IPS-NIHi7 (cell line): ENCODE data around the gene RCSD1.

ENCODE experiments used
- DNase-seq: peaks from one replicate; pipeline ENCODE4 v3.0.0; 2012; ENCODE audit warnings: mixed read lengths; ENCODE audit errors: extremely low spot score

Gene RCSD1

DNA sequence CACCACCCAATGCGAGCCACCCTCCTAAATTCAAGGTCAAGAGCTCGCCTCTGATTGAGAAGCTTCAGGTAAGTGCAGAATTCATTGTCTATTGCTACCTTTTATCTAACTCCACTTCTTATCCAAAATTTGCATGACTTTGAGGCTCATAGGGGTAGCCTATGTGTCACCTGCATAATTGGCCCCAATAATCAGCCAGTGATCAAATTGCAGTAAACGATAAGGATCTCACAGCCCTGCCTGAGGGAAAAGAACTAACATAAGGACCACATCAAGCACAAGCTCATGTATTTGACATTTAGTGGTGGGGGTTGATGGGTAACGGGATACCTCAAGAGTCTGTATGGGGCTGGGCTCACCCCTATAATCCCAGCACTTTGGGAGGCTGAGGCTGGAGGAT is 60.0 kb downstream of the RCSD1 start:
- DNase-seq, result no peak

DNA sequence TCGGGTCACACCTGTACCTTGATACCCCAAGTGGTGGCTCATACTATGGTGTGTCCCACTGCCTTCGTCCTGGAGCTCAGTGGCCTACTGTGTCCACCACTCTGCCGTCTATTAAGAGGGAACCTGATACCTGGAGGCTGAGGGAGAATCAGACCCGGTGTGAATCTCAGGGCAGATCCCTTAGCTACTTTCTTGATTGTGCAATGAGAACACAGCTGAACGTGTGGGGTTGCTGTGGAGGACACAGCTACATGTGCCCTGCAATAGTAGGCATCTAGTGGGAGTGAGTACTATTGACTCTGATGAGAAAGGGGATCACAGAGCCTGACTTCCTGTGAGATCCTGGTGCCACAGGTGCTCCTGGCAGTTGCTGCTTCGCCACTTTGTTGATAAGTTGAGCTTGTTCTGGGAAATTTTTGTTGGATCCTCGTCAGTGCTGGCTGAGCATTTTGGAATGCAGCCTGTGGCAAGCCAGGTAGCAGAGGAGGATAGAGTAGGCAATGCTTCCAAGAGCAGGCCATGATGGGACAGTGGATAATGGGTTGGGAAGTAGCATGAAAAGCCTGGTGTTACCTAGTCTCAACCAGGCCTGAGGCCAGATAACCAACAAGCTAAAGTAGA is 63.5 kb downstream of the RCSD1 start:
- no peak for DNase-seq

DNA sequence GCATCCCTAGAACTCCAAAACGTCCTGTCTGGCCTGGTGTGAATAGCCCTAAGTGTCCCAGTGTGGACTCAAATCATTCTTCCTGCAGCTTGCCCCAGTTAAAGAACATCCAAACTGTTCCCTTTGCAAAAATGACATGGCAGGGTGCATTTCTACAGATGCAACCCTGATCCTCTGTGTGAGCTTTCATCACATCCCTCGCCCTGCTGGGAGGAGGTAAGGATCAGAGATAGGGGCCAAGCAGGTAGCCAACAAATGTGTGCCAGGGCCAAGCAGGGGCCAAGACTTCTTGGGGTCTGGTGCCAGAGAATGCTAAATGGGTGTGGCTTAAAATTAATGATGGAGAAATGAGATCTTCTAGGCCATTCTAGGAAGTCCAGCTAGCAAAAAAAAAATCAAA is 64.7 kb downstream of the RCSD1 start:
- DNase-seq, result no peak

DNA sequence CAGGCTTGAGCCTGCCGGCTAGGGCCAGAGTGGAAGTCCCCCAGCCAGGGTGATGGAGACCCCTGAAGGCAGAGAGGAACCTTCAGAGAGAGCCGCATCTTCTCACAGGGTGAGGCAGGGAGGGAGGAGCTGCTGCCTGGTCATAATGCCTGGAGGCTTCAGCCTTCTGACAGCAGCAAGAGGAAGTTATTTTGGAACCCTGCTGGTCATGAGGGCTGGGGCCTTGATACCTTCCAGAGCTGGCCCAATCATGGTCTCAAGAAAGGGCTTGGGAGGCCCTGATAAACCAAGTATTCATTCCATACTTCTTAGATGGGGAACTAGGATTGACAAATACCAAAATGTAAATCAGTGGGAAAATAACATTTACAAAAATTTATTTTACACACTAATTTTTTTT is 65.1 kb downstream of the RCSD1 start:
- no peak for DNase-seq

DNA sequence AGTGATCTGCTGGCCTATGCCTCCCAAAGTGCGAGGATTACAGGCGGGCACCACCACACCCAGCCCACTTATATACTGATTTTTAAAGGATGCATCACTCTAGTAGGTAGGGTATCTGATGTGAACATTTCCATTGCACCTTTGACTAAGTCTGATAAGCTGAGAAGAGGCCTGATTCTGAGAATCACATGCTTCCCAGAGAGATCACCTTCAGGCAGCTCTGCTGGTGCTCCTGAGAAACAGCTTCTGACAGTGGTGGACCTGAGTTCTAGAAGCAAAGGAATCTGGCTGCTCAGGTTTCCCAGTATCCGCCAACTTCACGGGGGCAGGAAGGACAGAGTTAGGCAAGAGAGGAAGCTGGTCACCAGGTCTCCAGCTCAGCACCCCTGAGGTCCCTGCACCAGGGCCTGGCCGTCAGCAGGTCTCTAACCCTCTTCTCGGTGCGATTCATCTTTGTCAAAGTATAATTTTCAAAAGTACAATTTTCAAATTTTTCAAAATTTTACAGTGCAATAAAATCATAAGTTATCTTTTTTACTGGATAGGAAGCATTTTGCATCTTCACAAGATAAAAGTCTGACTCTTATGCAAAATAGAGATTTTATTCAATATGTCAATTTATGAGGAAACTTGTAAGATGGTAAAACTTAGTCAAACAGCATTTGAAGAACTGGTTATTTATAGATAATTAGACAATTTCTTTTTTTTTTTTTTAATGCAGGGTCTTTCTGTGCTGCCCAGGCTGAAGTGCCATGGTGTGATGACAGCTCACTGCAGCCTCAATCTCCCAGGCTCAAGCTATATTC is 65.9 kb downstream of the RCSD1 start:
- DNase-seq, result no peak

DNA sequence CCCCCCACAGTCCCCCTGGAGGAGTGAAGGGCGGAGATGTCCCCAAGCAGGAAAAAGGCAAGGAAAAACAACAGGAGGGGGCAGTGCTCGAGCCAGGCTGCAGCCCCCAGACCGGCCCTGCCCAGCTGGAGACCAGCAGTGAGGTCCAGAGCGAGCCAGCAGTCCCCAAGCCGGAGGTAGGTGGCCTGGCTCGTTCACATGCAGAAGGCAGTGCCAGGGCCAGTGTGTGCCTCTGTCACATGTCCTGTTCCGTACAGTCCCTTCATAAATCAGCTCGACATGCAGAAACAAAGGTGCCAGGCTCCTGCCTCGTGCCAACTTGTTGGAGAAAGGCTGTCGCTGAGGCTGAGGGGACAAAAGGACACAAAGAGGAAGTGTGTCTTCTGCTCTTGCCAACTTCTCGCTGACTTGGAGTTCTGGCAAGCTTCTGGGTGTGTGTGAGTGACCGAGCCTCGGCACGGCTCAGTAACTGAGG is 67.7 kb downstream of the RCSD1 start:
- DNase-seq, result no peak

DNA sequence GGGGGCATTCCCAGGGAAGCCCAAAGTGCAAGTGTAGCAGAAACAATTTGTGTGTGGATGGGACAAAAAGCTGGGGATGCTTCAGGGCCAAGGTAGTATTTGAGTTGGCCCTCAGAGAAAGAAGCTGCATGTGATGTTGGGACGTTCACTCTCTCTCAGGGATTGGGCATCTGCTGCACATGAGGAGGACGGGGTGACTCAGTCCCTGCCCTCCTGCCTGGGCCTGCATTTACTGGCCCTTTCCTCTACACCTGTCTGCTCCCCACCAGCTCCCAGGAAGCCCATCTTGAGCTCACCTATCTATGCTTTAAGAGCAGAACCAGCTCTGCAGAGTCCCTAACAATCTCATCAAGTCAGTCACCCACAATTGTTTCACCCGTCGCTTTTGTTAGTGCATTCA is 68.3 kb downstream of the RCSD1 start:
- no peak for DNase-seq

DNA sequence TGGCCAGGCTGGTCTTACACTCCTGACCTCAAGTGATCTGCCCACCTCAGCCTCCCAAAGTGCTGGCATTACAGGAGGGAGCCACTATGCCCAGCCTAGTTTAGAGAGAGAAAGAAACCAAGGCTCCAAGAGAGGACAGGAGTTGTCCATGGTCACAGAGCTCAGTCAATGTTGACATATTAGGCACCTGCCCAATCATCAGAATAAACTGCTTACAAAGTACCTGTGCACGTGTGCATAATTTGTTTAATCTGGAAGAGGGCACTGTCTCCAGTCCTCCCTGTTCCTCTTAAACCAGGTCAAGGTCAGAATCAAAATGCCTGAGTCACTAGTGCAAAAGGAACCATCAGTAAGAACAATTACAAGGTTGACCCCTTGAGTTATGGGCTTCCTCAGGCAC is 71.5 kb downstream of the RCSD1 start:
- DNase-seq, result no peak

DNA sequence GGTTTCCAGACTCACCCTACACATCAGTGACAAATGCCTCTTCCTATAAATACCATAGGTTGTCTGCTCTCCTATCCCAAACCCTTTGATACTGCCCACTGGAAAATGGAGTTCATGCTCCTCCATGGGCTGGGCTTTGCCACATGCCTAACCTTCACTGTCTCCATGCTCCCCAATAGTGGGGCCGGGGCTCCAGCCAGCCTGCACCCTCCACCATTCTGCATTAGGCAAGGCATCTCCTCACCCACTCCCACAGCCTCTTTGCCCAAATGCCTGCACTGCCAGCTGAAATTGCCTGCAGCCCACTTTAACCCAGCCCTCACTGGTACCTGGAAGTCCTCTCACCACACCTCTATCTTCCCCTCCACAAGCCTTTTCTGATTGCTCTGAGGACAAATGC is 73.5 kb downstream of the RCSD1 start:
- no peak for DNase-seq

DNA sequence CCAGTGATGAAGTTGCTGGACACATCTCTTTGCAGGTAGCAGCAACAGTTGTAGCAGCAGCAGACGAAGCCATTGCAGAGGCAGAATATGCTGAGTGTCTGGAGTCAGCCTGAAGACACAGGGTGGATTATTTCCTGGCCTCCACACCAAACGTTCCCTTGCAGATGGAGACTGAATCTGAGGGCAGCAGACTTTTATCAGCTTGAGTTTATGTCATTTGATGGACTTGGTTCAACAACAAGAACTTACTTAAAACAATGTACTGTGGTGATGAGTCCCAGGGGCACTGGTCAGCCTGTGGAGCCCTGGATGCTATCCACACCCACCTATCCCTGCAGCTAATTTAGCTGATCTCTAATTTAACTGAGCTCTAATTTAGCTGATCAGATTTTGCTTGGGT is 74.7 kb downstream of the RCSD1 start:
- no peak for DNase-seq

DNA sequence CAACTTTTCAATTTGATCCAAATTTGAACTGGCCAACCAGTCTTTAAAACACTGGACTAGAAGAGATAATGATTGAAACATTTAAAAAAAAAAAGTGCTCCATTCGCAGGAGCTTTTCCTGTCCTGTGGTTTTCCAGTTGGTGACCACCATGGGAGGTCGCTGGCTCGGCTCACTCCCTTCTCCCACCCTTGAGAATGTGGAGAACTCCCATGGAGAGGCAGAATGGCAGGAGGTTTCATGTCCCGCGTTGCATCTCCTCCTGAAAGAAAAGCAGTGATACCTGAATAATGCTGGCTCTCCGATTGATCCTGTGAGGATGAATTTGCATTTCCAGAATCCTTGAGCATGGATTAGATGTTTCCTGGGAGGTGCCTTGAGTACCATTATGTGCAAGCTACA is 75.2 kb downstream of the RCSD1 start:
- no peak for DNase-seq

DNA sequence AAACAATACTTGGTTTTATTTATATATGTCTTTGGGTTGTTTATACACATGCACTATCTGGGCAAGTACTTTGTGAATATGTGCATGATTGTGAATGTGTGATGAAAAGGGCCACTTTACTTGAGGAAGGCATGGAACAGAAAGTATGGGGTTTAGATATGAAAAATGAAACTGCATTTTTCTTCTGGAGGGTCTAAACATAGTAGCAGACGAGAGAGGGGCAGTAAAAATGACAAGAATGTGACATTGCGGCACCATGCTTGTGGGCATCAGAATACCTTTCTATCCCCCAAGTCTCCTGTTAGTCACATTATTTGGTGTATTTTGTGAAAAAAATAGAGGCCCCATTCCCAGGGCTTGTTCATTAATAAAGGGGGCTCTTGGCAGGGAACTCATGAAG is 76.3 kb downstream of the RCSD1 start:
- DNase-seq, result no peak

DNA sequence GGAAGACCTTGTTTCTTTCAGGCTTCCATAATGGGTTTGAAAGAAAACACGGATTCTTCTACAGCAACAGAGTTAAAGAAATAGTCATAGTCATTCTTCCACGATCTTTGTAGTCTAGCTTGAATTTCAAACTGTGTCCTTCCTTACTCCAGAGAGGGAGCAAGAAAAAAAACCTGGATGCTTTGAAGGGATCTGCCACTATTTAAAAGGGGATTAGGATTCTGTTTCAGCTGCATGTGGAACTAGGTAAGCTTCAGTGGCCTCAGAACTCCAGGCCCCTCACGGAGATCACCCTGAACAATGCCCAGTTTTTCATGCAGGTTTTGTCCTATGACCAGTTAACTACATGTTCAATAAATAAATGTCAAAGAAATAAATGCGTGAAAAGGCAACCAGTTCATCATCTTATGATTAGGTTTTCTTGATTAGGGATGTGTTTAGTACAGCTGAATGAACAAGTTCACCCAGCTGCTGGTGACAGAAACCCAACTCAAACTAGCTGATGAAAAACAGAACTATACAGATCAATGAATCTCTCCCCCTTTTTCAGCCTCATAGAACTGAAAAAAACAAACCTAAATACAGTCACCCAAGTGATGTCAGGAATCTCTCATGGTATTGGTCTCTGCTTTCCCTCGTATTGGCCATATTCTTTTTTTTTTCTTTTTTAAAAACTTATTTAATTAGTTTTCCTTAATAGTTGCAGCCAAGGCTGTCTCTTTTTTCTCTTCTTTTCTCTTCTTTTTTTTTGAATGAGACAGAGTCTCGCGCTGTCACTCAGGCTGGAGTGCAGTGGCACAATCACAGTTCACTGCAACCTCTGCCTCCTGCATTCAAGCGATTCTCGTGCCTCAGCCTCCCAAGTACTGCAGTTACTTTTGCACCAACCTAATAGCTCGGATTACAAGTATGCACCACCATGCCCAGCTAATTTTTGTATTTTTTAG is 77.2 kb downstream of the RCSD1 start:
- no peak for DNase-seq

DNA sequence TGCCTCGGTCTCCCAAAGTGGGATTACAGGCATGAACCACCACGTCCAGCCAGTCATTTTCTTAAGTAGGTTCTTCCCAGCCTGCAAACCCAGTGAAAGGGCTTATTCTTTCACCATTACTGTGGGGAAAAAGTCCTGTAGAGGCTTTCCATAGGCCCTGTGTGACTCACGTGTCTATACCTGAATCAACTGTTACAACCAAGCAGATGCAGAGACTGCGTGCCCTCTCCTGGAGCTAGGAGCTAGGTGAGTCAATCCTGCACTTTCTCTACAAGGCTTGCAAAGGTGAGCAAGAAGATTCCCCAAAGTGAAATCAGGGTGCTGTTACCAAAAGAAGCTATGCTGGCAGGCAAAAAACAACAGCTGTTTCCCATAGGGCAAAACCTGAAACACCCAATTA is 77.9 kb downstream of the RCSD1 start:
- DNase-seq, result no peak

DNA sequence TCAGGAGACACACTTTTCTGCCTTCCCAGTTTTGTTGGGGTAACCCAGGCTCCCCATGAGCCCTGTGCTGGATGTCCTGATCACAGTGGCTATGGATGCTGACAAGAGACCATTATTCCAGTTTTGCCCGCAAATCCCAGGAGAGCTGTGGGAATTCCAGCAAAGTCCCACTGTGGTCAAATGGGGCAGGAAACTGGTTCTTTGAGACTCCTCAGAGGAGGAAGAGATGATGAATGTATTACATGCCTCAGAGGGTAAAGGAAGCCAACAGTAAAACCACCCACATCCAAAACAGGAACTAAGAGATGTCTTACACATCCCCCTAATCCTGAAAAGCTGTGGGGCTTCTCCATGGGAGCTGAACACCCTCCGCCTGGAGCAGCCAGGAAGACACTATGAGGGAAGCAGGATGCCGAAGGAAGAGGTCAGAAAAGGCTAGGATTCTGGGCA is 78.9 kb downstream of the RCSD1 start:
- DNase-seq, result no peak

DNA sequence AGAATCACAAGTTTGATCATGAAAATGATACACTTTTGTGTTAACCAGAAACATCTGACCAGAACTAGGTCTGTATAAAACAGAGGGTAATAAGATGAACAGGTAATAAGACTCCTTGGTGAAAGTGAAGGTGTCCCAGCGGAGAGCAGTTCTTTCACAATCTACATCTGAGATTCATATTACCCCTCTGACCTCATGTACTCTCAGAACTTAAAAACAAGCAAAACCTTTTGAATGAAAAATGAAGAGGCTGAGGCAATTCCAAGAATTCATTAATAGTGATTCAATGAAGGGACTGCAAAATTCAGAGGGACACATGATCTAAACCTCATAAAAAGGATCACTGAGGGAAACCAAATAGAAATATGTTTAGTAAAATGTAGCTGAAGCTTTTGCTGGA is 80.8 kb downstream of the RCSD1 start:
- DNase-seq, result no peak

DNA sequence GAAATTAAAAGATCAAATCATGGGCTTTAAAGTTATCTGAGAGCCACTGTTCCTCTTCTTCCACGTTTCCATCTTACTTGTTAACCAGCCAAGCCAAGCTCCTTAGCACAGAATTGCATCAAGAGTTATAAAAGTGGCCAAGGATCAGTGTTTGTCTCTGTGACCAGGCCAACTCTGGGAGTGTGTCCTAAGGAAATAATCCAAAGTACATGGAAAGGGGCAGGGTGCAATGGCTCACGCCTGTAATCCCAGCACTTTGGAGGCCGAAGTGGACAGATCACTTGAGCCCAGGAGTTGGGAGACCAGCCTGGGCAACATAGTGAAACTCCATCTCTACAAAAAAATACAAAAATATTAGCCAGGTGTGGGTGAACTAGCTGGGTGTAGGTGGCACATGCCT is 81.8 kb downstream of the RCSD1 start:
- no peak for DNase-seq

DNA sequence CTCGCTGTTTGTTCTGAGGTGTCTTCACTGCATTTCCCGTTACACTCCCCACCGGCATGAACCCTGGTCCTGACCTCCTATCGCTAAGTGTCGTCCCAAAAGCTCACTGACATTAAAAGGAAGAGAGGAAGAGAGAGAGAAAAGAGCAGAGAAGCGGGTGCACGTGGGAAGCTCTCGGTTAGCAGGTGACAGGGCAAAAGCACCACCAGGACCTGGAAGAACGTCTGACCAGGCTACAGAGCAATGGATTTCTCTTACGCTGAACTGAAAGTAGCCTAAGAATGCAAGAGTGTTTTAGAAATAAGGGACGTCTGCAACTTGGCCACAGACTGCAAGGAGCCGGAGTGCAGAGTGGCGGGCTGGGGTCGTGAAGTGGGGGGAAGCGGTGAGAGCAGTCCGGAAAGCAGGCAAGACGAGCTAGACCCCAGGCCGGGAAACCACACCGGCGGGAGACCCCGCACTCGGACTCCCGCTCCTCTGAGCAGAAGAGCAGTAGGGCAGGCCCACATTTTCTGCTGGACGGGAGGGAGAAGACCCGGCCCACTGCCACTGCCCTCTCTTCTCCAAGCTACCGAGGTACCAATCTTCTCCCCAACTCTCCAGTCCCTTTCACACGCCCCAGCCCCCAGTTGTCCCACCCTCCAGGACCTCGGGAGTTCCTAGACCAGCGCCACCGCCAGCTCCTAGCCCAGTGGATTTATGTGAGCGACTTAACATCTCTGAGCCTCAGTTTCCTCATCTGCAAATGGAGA is 83.5 kb downstream of the RCSD1 start:
- no peak for DNase-seq

DNA sequence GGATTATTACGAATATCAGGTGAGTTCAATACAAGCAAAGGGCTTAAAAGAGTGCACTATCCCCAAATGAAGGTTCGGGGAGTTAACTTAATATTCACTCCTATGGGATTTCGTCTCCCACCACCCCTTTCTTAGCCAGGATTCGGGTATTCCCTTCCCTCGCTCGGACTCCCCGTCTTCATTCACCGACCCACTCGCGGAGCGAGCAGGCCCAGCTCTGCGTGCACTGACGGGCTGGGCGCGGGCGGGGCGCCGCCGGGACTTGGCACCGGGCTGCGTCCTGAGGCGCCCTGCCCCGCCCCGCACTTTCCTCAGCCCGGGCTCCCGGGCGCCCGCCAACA is 84.0 kb downstream of the RCSD1 start:
- peak; percentile 55 for DNase-seq

DNA sequence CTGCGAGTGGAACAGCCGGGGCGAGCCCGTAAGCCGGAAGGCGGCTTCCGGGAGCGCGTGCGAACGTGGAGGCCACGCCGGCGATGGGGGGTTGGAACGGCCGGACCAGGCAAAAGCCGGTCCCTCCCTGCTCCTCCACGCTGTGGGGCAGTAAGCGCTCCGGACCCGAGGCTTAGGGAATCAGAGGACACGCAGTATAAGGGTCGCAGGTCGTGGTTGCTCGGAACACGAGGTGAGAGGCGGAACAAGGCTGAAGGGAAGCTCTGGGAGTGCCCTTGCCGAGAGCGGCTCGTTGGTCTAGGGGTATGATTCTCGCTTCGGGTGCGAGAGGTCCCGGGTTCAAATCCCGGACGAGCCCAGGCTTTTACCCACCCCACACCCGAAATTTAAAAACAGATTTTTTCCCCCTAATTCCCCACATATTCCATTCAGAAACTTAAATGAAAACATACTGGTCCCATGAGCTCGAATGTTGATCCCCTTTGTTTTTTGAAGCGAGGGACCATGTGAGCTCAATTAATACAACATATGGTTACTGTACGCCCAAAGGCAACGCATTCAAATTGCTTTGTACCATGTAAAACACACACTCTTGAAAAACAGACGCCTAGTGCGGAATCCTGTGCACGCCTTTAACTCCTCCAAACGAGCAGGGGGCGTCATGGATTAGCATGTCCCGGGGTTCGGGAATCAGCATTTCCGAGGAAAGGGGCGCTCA is 84.6 kb downstream of the RCSD1 start:
- peak; percentile 54 for DNase-seq
